ENCODE results near the gene MYL10.

MYL10 gene

GRCh38 chr7:101563943-101564777, 64.9 kb downstream of the MYL10 start:
- no peak for DNase-seq
